HepG2 (cell line): Measurements from ENCODE around the gene MATK. TPM values are rescaled to one million over a fixed set of nuclear protein-coding genes. Genes with fewer than 3 reads are reported as not detected.
A peak's percentile ranks its signal among the peaks of the same experiment; 100 is the strongest.

ENCODE experiments used
- ADNP ChIP-seq: sonication (generic); formaldehyde crosslinking; IDR thresholded peaks from 2 replicates; pipeline ENCODE4 v1.4.0; 2020; ENCODE audit warnings: missing genetic modification reagents
- CCAR2 ChIP-seq: fragments of 200-400 bp; formaldehyde crosslinking; optimal IDR thresholded peaks from 2 replicates; pipeline ENCODE3; 2018; ENCODE audit warnings: low read depth, mild to moderate bottlenecking, low read length, moderate library complexity
- FOXA3 ChIP-seq: IDR thresholded peaks from 2 replicates; pipeline ENCODE4 v1.6.1; 2016; ENCODE audit warnings: missing genetic modification reagents, missing compliant biosample characterization
- HOXA3 ChIP-seq: sonication (generic); formaldehyde crosslinking; IDR thresholded peaks from 2 replicates; pipeline ENCODE4 v1.5.0; 2020; ENCODE audit warnings: missing genetic modification reagents
- ISL2 ChIP-seq: sonication (generic); formaldehyde crosslinking; IDR thresholded peaks from 2 replicates; pipeline ENCODE4 v1.5.0; 2020; ENCODE audit warnings: missing genetic modification reagents
- KAT8 ChIP-seq: IDR thresholded peaks from 2 replicates; pipeline ENCODE4 v1.6.1; 2016; ENCODE audit warnings: missing genetic modification reagents, missing compliant biosample characterization
- MAZ ChIP-seq, 2 experiments: sonication (generic) in 1 of 2; formaldehyde crosslinking in 1 of 2; IDR thresholded peaks; 2 replicates each; pipeline versions ENCODE4 v1.5.0 to v1.6.1; 2012 to 2020; ENCODE audit warnings: low read depth in 2 of 2, mild to moderate bottlenecking in 2 of 2, borderline replicate concordance in 1 of 2, improper control_type of control experiment in 1 of 2, low read length in 1 of 2, missing genetic modification reagents in 1 of 2, moderate library complexity in 1 of 2
- MIER3 ChIP-seq: IDR thresholded peaks from 2 replicates; pipeline ENCODE4 v1.6.1; 2016; ENCODE audit warnings: missing compliant biosample characterization, borderline replicate concordance
- NR3C1 ChIP-seq: sonication (generic); formaldehyde crosslinking; IDR thresholded peaks from 2 replicates; pipeline ENCODE4 v1.4.0; 2020; ENCODE audit warnings: missing genetic modification reagents
- RBFOX2 ChIP-seq: fragments of 200-400 bp; formaldehyde crosslinking; IDR thresholded peaks from 2 replicates; pipeline ENCODE4 v1.6.1; 2017; ENCODE audit warnings: low read depth, mild to moderate bottlenecking, low read length
- SMARCC2 ChIP-seq: fragments of 450-650 bp; IDR thresholded peaks from 2 replicates; pipeline ENCODE4 v1.6.1; 2017; ENCODE audit warnings: antibody characterized with exemption, mild to moderate bottlenecking
- TAF15 ChIP-seq: fragments of 200-400 bp; formaldehyde crosslinking; IDR thresholded peaks from one replicate; pipeline ENCODE4 v1.6.1; 2018; ENCODE audit warnings: mild to moderate bottlenecking, low read depth, low read length; ENCODE audit not compliant: poor library complexity, severe bottlenecking
- THAP11 ChIP-seq: IDR thresholded peaks from 2 replicates; pipeline ENCODE4 v1.6.1; 2016; ENCODE audit warnings: missing biosample characterization, missing genetic modification reagents
- ZNF329 ChIP-seq: sonication (generic); formaldehyde crosslinking; IDR thresholded peaks from 2 replicates; pipeline ENCODE4 v1.9.0; 2021; ENCODE audit warnings: low read depth, mild to moderate bottlenecking, missing genetic modification reagents
- ZNF331 ChIP-seq: sonication (generic); formaldehyde crosslinking; IDR thresholded peaks from 2 replicates; pipeline ENCODE4 v1.4.0; 2020; ENCODE audit warnings: missing genetic modification reagents
- polyA plus RNA-seq, 8 experiments: library from polyadenylated mRNA; depleted of rRNA in 3 of 8; stranded (reverse) in 7 of 8; unstranded in 1 of 8; fragments of >200 nt; fragmentation: Illumina TruSeq in 4 of 8; extraction: Trizol in 4 of 8; gene quantifications; 2 replicates each; pipeline versions ENCODE4 v1.2.1 to v1.2.3, GENCODE V29; 2011 to 2016; ENCODE audit warnings: low read depth in 4 of 8, missing spikeins in 1 of 8, mixed read lengths in 1 of 8; ENCODE audit not compliant: insufficient read depth in 1 of 8
- total RNA-seq, 5 experiments: library from RNA; depleted of rRNA; stranded (reverse); fragments of >200 nt; fragmentation: Illumina TruSeq; extraction: Trizol; gene quantifications; 2 replicates each; pipeline ENCODE4 v1.2.3, GENCODE V29; 2016; ENCODE audit warnings: low read depth in 1 of 5
- TF ChIP-seq, protein P1 (sequence below): sonication (generic); formaldehyde crosslinking; conservative IDR thresholded peaks from 2 replicates; pipeline ENCODE4 v1.4.0; 2020; ENCODE audit warnings: mild to moderate bottlenecking, missing genetic modification reagents, moderate library complexity
- TF ChIP-seq, protein P2 (sequence below): IDR thresholded peaks from 2 replicates; pipeline ENCODE4 v1.6.1; 2016; ENCODE audit warnings: missing biosample characterization, missing genetic modification reagents, low read depth
- TF ChIP-seq, protein P3 (sequence below): sonication (generic); formaldehyde crosslinking; IDR thresholded peaks from 2 replicates; pipeline ENCODE4 v1.5.0; 2020; ENCODE audit warnings: missing genetic modification reagents, mild to moderate bottlenecking, borderline replicate concordance
- TF ChIP-seq, protein P4 (sequence below): IDR thresholded peaks from 2 replicates; pipeline ENCODE4 v1.6.1; 2016; ENCODE audit warnings: low read depth, borderline replicate concordance
- TF ChIP-seq, protein P5 (sequence below): fragments of 450-650 bp; IDR thresholded peaks from 2 replicates; pipeline ENCODE4 v1.6.1; 2016

The MATK gene
- total and polyA plus RNA-seq, 2 of the 13 experiments (the other 11 are each of a cell fraction or from before 2014, with no cell fraction given), result 0.09 TPM; not detected in 1

DNA sequence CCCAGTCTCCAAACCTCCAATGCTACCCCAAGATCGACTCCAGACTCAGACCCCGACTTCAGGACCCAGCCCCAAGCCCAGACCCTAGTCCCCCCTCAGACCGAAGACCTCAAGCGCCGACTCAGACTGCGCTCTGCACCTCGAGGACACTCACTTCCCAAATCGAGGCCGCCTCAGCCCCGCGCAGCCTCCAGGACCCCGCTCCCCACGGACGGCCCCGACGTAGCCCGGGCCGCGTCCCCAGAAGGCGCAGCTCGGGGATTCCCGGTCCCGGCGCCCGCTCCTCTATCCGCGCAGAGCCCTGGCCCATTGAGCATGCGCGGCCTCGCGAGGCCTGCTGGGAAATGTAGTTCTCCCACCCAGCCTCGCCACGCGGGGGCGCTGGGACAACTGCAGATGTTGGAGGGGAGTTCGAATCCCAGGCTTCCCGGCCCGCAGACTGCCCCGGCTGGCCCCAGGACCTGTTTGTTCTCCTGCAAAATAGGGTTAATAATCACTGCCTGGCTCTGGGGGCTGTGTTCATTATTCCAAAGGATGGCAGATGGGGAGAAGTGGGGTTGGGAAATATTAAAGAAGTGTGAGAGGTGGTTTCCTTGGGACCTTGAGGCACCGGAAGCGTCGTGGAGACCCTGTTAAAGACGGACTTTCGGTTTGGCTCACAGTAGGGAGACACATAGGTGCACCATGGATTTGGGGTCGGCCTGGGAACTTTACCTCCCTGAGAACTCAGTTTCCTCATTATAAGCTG, 24.6 kb downstream of the MATK start, which contains the start of gene APBA3 (continued):
- TF ChIP-seq, protein P1, sequence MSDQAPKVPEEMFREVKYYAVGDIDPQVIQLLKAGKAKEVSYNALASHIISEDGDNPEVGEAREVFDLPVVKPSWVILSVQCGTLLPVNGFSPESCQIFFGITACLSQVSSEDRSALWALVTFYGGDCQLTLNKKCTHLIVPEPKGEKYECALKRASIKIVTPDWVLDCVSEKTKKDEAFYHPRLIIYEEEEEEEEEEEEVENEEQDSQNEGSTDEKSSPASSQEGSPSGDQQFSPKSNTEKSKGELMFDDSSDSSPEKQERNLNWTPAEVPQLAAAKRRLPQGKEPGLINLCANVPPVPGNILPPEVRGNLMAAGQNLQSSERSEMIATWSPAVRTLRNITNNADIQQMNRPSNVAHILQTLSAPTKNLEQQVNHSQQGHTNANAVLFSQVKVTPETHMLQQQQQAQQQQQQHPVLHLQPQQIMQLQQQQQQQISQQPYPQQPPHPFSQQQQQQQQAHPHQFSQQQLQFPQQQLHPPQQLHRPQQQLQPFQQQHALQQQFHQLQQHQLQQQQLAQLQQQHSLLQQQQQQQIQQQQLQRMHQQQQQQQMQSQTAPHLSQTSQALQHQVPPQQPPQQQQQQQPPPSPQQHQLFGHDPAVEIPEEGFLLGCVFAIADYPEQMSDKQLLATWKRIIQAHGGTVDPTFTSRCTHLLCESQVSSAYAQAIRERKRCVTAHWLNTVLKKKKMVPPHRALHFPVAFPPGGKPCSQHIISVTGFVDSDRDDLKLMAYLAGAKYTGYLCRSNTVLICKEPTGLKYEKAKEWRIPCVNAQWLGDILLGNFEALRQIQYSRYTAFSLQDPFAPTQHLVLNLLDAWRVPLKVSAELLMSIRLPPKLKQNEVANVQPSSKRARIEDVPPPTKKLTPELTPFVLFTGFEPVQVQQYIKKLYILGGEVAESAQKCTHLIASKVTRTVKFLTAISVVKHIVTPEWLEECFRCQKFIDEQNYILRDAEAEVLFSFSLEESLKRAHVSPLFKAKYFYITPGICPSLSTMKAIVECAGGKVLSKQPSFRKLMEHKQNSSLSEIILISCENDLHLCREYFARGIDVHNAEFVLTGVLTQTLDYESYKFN (CRISPR knock-in tag), result 0 out of 2 replicates have a peak, but pooled peaks have one; percentile 31
- TF ChIP-seq, protein P2, sequence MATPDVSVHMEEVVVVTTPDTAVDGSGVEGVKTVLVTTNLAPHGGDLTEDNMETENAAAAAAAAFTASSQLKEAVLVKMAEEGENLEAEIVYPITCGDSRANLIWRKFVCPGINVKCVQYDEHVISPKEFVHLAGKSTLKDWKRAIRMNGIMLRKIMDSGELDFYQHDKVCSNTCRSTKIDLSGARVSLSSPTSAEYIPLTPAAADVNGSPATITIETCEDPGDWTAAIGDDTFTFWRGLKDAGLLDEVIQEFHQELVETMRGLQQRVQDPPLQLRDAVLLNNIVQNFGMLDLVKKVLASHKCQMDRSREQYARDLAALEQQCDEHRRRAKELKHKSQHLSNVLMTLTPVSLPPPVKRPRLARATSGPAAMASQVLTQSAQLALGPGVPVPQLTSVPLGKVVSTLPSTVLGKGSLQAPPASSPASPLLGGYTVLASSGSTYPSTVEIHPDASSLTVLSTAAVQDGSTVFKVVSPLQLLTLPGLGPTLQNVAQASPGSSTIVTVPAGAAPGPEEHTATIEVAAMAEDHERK (CRISPR knock-in tag), result no peak; the same call in 1 of the 2 replicates
- TF ChIP-seq KAT8 (CRISPR knock-in tag) (peak; percentile 88), RBFOX2 (peak; percentile 92), HOXA3 (peak; percentile 10; the same call in 1 of the 2 replicates), SMARCC2 (no peak), THAP11 (CRISPR knock-in tag) (peak; percentile 99), MIER3 (CRISPR knock-in tag) (peak; percentile 13; the same call in 1 of the 2 replicates), ADNP (CRISPR knock-in tag) (peak; percentile 95), ISL2 (CRISPR knock-in tag) (0 out of 2 replicates have a peak, but pooled peaks have one; percentile 57), NR3C1 (no peak), TAF15 (peak; percentile 81), CCAR2 (peak; percentile 84), ZNF331 (CRISPR knock-in tag) (peak; percentile 80; the same call in 1 of the 2 replicates), ZNF329 (CRISPR knock-in tag) (peak; percentile 77), FOXA3 (no peak; the same call in 1 of the 2 replicates), MAZ (IDR thresholded peaks at IDR 0.05; ENCODE audit: borderline replicate concordance, low read depth, low read length) (no peak), MAZ (CRISPR knock-in tag; IDR thresholded peaks at IDR 0.05; ENCODE audit: low read depth) (peak; percentile 69)
- TF ChIP-seq, protein P3, sequence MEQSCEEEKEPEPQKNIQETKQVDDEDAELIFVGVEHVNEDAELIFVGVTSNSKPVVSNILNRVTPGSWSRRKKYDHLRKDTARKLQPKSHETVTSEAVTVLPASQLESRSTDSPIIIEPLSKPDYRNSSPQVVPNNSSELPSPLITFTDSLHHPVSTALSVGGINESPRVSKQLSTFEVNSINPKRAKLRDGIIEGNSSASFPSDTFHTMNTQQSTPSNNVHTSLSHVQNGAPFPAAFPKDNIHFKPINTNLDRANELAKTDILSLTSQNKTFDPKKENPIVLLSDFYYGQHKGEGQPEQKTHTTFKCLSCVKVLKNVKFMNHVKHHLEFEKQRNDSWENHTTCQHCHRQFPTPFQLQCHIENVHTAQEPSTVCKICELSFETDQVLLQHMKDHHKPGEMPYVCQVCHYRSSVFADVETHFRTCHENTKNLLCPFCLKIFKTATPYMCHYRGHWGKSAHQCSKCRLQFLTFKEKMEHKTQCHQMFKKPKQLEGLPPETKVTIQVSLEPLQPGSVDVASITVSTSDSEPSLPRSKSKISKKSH, result peak; percentile 39; the same call in 1 of the 2 replicates
- TF ChIP-seq, protein P4, sequence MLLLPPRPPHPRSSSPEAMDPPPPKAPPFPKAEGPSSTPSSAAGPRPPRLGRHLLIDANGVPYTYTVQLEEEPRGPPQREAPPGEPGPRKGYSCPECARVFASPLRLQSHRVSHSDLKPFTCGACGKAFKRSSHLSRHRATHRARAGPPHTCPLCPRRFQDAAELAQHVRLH (CRISPR knock-in tag), result 0 out of 2 replicates have a peak, but pooled peaks have one; percentile 53
- TF ChIP-seq, protein P5, sequence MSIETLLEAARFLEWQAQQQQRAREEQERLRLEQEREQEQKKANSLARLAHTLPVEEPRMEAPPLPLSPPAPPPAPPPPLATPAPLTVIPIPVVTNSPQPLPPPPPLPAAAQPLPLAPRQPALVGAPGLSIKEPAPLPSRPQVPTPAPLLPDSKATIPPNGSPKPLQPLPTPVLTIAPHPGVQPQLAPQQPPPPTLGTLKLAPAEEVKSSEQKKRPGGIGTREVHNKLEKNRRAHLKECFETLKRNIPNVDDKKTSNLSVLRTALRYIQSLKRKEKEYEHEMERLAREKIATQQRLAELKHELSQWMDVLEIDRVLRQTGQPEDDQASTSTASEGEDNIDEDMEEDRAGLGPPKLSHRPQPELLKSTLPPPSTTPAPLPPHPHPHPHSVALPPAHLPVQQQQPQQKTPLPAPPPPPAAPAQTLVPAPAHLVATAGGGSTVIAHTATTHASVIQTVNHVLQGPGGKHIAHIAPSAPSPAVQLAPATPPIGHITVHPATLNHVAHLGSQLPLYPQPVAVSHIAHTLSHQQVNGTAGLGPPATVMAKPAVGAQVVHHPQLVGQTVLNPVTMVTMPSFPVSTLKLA, result no peak
